B cell (primary cell): Measurements from ENCODE around the gene TAF11. TPM values are rescaled to one million over a fixed set of nuclear protein-coding genes. Genes with fewer than 3 reads are reported as not detected.
"Not testable (repeated sequence)": the region's sequence is repeated elsewhere in the genome, so short reads cannot be mapped to it uniquely, and the experiment has no call there.

Experiments
- ATAC-seq: fragments of 200-7000 bp; cut with Tn5 transposase; one replicate; pipeline ENCODE4 v1.10.0; 2021; ENCODE audit warnings: low read depth, mild to moderate bottlenecking, moderate number of reproducible peaks, moderate library complexity
- CTCF ChIA-PET: fragments of 350-600 bp; sonication (Branson Sonifier 250); formaldehyde crosslinking; loops from one replicate; lab custom pipeline; 2021; ENCODE audit warnings: antibody characterized with exemption, inconsistent platforms; lab: Charles Lee
- POLR2A ChIA-PET: fragments of 350-600 bp; sonication (Branson Sonifier 250); formaldehyde crosslinking; loops from one replicate; lab custom pipeline; 2021; ENCODE audit warnings: antibody characterized with exemption; lab: Charles Lee
- DNase-seq: peaks from one replicate; pipeline ENCODE4 v3.0.0; 2013
- H2AFZ ChIP-seq: 2 replicates; pipeline ENCODE4 v1.6.1; 2012; ENCODE audit warnings: mild to moderate bottlenecking, low read depth, low read length; ENCODE audit not compliant: insufficient read depth, poor library complexity, severe bottlenecking
- H3K27ac ChIP-seq, 2 donors: 1 replicate in 1 of 2; 2 replicates in 1 of 2; pipeline ENCODE4 v1.5.1; 2012 to 2013; ENCODE audit warnings: low read length in 2 of 2, mild to moderate bottlenecking in 2 of 2, moderate library complexity in 1 of 2
- H3K27me3 ChIP-seq, 4 experiments: fragments of 200-600 bp in 1 of 4; sonication (generic) in 1 of 4; replicated peaks in 1 of 4; 1 replicate in 2 of 4; 2 replicates in 2 of 4; pipeline versions ENCODE4 v1.6.1 to v1.7.0; 2013 to 2016; ENCODE audit warnings: low read length in 3 of 4, mild to moderate bottlenecking in 2 of 4, mixed read lengths in 1 of 4, moderate library complexity in 1 of 4; ENCODE audit not compliant: insufficient read depth in 4 of 4, control insufficient read depth in 3 of 4; ENCODE audit errors: control extremely low read depth in 1 of 4
- H3K36me3 ChIP-seq, 2 experiments: replicated peaks in 1 of 2; 1 replicate in 1 of 2; 2 replicates in 1 of 2; pipeline versions ENCODE4 v1.6.1 to v1.7.1; 2013; ENCODE audit warnings: low read length in 1 of 2; ENCODE audit not compliant: insufficient read depth in 2 of 2, control insufficient read depth in 1 of 2; ENCODE audit errors: control extremely low read depth in 1 of 2, extremely low read depth in 1 of 2
- H3K4me1 ChIP-seq, 2 donors: fragments of 200-600 bp in 1 of 2; sonication (generic) in 1 of 2; 1 replicate in 1 of 2; 2 replicates in 1 of 2; pipeline versions ENCODE4 v1.5.1 to v1.6.1; 2013 to 2017; ENCODE audit warnings: low read length in 2 of 2; ENCODE audit not compliant: control insufficient read depth in 2 of 2, insufficient read depth in 2 of 2
- H3K4me2 ChIP-seq: replicated peaks from 2 replicates; pipeline ENCODE3; 2012; ENCODE audit warnings: mild to moderate bottlenecking, low read depth, low read length; ENCODE audit not compliant: poor library complexity, severe bottlenecking
- H3K4me3 ChIP-seq, 5 experiments: fragments of 200-600 bp in 1 of 5; sonication (generic) in 1 of 5; 1 replicate in 3 of 5; 2 replicates in 2 of 5; pipeline versions ENCODE4 v1.5.1 to v1.7.0; 2011 to 2016; ENCODE audit warnings: low read length in 4 of 5, mild to moderate bottlenecking in 4 of 5, low read depth in 2 of 5, control low read depth in 1 of 5, moderate library complexity in 1 of 5; ENCODE audit not compliant: insufficient read depth in 1 of 5; ENCODE audit errors: control extremely low read depth in 1 of 5, extremely low read depth in 1 of 5
- H3K79me2 ChIP-seq: fragments of 200-600 bp; sonication (generic); one replicate; pipeline ENCODE4 v1.6.0; 2016; ENCODE audit warnings: low read length; ENCODE audit not compliant: control insufficient read depth, insufficient read depth
- H3K9ac ChIP-seq: fragments of 200-600 bp; sonication (generic); 2 replicates; pipeline ENCODE4 v1.6.1; 2017; ENCODE audit warnings: mild to moderate bottlenecking, low read length, moderate library complexity
- H3K9me3 ChIP-seq, 3 donors: one replicate each; pipeline versions ENCODE4 v1.6.1 to v1.7.1; 2013; ENCODE audit warnings: low read length in 2 of 3; ENCODE audit not compliant: control insufficient read depth in 2 of 3, insufficient read depth in 1 of 3; ENCODE audit errors: control extremely low read depth in 1 of 3
- H4K20me1 ChIP-seq: 2 replicates; pipeline ENCODE4 v1.6.0; 2012; ENCODE audit warnings: mild to moderate bottlenecking, low read length; ENCODE audit not compliant: insufficient read depth, control insufficient read depth, poor library complexity, severe bottlenecking
- H3K27ac Mint-ChIP-seq: one replicate; pipeline ENCODE4 v1.8.0; 2021; ENCODE audit warnings: mixed read lengths
- H3K27me3 Mint-ChIP-seq: one replicate; pipeline ENCODE4 v1.8.0; 2021; ENCODE audit warnings: mixed read lengths
- H3K4me1 Mint-ChIP-seq: one replicate; pipeline ENCODE4 v1.8.0; 2021; ENCODE audit warnings: mixed read lengths
- H3K4me3 Mint-ChIP-seq: one replicate; pipeline ENCODE4 v1.8.0; 2021; ENCODE audit warnings: mixed read lengths
- H3K9me3 Mint-ChIP-seq: one replicate; pipeline ENCODE4 v1.8.0; 2022; ENCODE audit warnings: mixed read lengths; ENCODE audit not compliant: insufficient read depth
- EZH2 ChIP-seq: IDR thresholded peaks from 2 replicates; pipeline ENCODE4 v1.6.1; 2012; ENCODE audit warnings: borderline replicate concordance, low read depth, mild to moderate bottlenecking, moderate library complexity, low read length; ENCODE audit not compliant: insufficient read depth, poor library complexity, severe bottlenecking
- WGBS: methylation state at CpG from one replicate; pipeline ENCODE4 v1.1.5; 2013; ENCODE audit warnings: missing lambda C conversion rate; ENCODE audit not compliant: insufficient coverage; 5-methylcytosine and 5-hydroxymethylcytosine counted together
- intact Hi-C: fragments of 100-400 bp; cut with micrococcal nuclease; formaldehyde crosslinking; loops from one replicate; pipeline ENCODE4 v1.10.0; 2022
- polyA plus RNA-seq: library from polyadenylated mRNA; depleted of rRNA; stranded (reverse); fragments of >200 nt; gene quantifications from 2 replicates; pipeline ENCODE4 v1.2.3, GENCODE V29; 2012
- total RNA-seq, 2 donors: library from RNA; stranded (reverse); fragments of 120-200 nt in 1 of 2; gene quantifications; 1 replicate in 1 of 2; 2 replicates in 1 of 2; pipeline versions ENCODE4 v1.2.3 to v1.2.4, GENCODE V29; 2013 to 2022
- TF ChIP-seq, protein P1 (sequence below): fragments of 200-600 bp; IDR thresholded peaks from one replicate; pipeline ENCODE4 v1.8.0; 2022; ENCODE audit warnings: antibody characterized with exemption, mild to moderate bottlenecking

TAF11 gene
- total and polyA plus RNA-seq, 2 donors (not counting 1 experiment from before 2014, with no cell fraction given) = 27.3 to 28.5 TPM

DNA sequence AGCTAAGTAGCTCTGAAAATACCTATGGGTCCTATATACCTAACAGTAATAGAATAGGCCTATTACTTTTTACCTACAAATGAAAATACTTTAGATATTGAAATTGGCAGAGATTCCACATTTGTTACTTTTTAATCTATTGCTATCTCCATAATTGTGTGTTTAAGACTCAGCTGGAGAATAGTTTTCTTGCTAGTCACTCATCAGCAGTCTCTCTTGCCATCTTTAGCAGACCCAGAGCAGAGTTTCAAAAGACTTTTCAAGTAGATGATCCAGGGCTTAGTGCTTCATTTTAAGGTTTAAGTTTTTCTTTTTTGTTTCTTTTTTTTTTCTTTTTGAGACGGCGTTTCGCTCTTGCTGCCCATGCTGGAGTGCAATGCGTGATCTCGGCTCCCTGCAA lies 14.1 kb upstream of the TAF11 start:
- Histone ChIP-seq H3K4me3 (no peak overlapping the region), H4K20me1 (peaks cover 4% of the 10 kb centered on the region), H3K27ac (no peak overlapping the region), H3K79me2 (peaks cover 58% of the 10 kb centered on the region), H3K4me2 (no peak overlapping the region), H3K9me3 (no peaks in the 10 kb centered on the region), H2AFZ (no peak overlapping the region), H3K27me3 (no peaks in the 10 kb centered on the region), H3K9ac (no peak overlapping the region), H3K4me1 (no peaks in the 10 kb centered on the region), H3K36me3 (no peaks in the 10 kb centered on the region)
- Mint-ChIP-seq H3K27me3 (no peaks in the 10 kb centered on the region), H3K4me3 (no peak overlapping the region), H3K4me1 (no peaks in the 10 kb centered on the region), H3K27ac (no peak overlapping the region), H3K9me3 (no peaks in the 10 kb centered on the region)
- CTCF ChIA-PET = no interaction called here
- ATAC-seq (no peak), DNase-seq (no peak)
- no CpG with 5 or more reads among the region's 5 CpGs for WGBS
- no peak for TF ChIP-seq EZH2
- TF ChIP-seq, protein P1, sequence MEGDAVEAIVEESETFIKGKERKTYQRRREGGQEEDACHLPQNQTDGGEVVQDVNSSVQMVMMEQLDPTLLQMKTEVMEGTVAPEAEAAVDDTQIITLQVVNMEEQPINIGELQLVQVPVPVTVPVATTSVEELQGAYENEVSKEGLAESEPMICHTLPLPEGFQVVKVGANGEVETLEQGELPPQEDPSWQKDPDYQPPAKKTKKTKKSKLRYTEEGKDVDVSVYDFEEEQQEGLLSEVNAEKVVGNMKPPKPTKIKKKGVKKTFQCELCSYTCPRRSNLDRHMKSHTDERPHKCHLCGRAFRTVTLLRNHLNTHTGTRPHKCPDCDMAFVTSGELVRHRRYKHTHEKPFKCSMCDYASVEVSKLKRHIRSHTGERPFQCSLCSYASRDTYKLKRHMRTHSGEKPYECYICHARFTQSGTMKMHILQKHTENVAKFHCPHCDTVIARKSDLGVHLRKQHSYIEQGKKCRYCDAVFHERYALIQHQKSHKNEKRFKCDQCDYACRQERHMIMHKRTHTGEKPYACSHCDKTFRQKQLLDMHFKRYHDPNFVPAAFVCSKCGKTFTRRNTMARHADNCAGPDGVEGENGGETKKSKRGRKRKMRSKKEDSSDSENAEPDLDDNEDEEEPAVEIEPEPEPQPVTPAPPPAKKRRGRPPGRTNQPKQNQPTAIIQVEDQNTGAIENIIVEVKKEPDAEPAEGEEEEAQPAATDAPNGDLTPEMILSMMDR = no peak
- POLR2A ChIA-PET = no interaction called here
- intact Hi-C loops = no loop called here

DNA sequence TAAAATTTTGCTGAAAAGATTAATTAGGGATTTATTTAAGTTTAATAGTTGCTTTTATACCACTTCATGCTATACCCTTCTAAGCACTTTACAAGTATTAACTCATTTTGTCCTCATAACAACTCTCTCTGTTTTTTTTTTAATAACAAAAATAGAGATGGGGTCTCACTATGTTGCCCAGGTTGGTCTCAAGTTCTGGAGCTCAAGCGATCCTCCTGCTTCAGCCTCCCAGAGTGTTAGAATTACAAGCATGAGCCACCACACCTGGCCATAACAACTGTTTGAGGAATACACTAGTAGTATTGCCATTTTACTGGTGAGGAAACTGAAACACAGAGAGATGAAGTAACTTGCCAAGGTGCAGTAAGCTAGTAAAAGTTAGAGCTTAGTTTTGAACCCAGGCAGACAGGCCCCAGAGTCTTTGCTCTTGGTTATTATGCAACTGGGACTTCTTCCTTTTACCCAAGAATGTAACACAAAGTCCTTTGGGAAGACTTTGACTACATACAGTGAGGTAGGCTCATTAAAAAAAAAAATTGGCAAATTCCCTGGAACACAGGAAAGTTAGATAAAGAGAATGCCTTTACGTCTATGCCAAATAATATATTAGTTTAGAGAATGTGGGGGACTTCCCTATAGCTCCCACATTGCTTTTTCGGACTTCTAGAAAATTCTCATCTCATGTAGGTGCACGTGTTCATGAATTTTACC lies 12.6 kb upstream of the TAF11 start:
- no peak overlapping the region for H2AFZ ChIP-seq
- peaks cover 57% of the 10 kb centered on the region for H3K79me2 ChIP-seq
- no peaks in the 10 kb centered on the region for H3K9me3 Mint-ChIP-seq
- H3K9ac ChIP-seq = no peak overlapping the region
- intact Hi-C loops = no loop called here
- H4K20me1 ChIP-seq = peaks cover 4% of the 10 kb centered on the region
- ATAC-seq = no peak
- no peaks in the 10 kb centered on the region for H3K9me3 ChIP-seq
- no peak overlapping the region for H3K4me3 Mint-ChIP-seq
- H3K4me1 Mint-ChIP-seq = no peaks in the 10 kb centered on the region
- no peak overlapping the region for H3K27ac Mint-ChIP-seq
- no peak overlapping the region for H3K4me3 ChIP-seq
- no peaks in the 10 kb centered on the region for H3K36me3 ChIP-seq
- TF ChIP-seq, protein P1 = no peak
- TF ChIP-seq EZH2 = no peak
- whole genome bisulfite sequencing = no CpG with 5 or more reads among the region's 4 CpGs
- no peak overlapping the region for H3K4me2 ChIP-seq
- CTCF ChIA-PET = interaction anchor here (0.5 to 0.7 kb wide), 2 partner anchors 8 to 485 kb away, joined by 3 to 4 read pairs; no protein-coding TSS in a partner anchor
- no peak overlapping the region for H3K27ac ChIP-seq
- DNase-seq = no peak
- no peaks in the 10 kb centered on the region for H3K27me3 Mint-ChIP-seq
- no peaks in the 10 kb centered on the region for H3K4me1 ChIP-seq
- POLR2A ChIA-PET = no interaction called here
- no peaks in the 10 kb centered on the region for H3K27me3 ChIP-seq

DNA sequence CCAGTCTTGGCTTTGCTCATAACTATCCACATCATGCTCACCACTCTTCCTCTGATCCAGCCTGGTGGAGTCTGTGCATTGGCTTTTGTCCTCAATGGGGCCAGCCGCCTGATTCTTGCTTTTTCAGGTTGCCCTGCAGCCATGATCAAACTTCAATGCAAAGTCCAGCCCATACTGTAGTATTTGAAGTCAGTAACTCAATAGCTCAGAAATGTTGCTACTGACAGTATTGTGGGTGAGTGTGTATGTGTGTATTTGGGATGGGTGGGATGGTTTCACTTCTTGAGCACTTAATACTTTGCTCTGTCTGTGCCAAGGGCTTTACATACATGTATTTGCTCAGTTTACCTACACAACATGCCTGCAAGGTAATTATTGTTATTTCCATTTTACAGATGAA lies 11.9 kb upstream of the TAF11 start:
- peaks cover 55% of the 10 kb centered on the region for H3K79me2 ChIP-seq
- WGBS = no CpG with 5 or more reads among the region's 1 CpG
- H3K36me3 ChIP-seq, H2AFZ ChIP-seq, H3K27me3 Mint-ChIP-seq, POLR2A ChIA-PET, CTCF ChIA-PET, H3K9me3 Mint-ChIP-seq, H3K9me3 ChIP-seq, H3K4me2 ChIP-seq, H3K27me3 ChIP-seq, H3K27ac Mint-ChIP-seq, H3K4me3 ChIP-seq, H3K4me1 ChIP-seq, ATAC-seq, intact Hi-C loops, DNase-seq, H4K20me1 ChIP-seq, H3K9ac ChIP-seq, H3K27ac ChIP-seq, H3K4me3 Mint-ChIP-seq, H3K4me1 Mint-ChIP-seq: not testable (repeated sequence)
